Limb (tissue), 2 donors: ENCODE results near the gene RO60.

Source experiments
- DNase-seq, 2 donors: peaks; one replicate each; pipeline ENCODE4 v3.0.0-alpha.2; 2016; ENCODE audit errors: extremely low spot score in 2 of 2

The RO60 gene

DNA sequence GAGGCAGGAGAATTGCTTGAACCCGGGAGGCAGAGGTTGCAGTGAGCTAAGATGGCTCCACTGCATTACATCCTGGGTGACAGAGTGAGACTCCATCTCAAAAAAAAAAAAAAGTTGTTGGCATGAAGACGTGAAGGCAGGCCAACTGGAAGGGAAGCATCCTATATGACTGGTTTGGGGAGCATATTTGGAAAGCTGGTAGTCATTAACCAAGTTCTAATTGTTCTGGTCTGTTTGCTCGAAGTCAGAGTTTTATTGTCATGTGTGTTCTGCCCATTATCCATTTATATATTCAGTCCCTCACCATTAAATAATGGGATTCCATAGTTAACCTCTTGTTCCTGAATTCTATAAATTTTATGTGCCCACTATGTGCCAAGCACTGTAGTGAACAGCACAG is 49.1 kb downstream of the RO60 start:
- no peak for DNase-seq
